Cardiac fibroblast (primary cell): ENCODE data around the gene RHEB.

ENCODE experiments used
- DNase-seq, 2 donors: peaks; one replicate each; pipeline versions ENCODE4 v3.0.0 to v3.0.0-alpha.2; 2010; ENCODE audit warnings: low read depth in 2 of 2
- H3K4me3 ChIP-seq, 2 donors: replicated peaks in 1 of 2; 1 replicate in 1 of 2; 2 replicates in 1 of 2; pipeline ENCODE4 v1.5.1; 2011; ENCODE audit warnings: low read depth in 2 of 2, low read length in 2 of 2, mild to moderate bottlenecking in 2 of 2, moderate library complexity in 1 of 2
- TF ChIP-seq, protein P1 (sequence below): IDR thresholded peaks from one replicate; pipeline ENCODE4 v1.5.1; 2011; ENCODE audit warnings: low read depth, mild to moderate bottlenecking, low read length, inconsistent platforms

The RHEB gene

DNA sequence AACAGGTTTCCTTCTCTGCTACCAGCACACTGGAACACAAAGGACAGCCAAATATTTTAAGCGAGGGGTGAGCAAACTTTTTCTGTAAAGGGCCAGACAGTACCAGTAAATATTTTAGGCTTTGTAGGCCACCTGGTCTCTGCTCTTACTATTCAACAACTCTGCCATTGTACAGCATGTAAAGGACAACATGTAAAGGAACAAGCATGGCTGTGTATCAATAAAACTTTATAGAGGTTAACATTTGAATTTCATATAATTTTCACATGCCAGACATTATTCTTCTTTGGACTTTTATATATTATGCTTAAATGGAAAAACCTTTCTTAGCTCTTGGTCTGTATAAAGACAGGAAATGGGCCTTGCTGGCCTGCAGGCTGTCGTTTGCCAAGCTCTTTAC lies 30.2 kb downstream of the RHEB start:
- TF ChIP-seq, protein P1, sequence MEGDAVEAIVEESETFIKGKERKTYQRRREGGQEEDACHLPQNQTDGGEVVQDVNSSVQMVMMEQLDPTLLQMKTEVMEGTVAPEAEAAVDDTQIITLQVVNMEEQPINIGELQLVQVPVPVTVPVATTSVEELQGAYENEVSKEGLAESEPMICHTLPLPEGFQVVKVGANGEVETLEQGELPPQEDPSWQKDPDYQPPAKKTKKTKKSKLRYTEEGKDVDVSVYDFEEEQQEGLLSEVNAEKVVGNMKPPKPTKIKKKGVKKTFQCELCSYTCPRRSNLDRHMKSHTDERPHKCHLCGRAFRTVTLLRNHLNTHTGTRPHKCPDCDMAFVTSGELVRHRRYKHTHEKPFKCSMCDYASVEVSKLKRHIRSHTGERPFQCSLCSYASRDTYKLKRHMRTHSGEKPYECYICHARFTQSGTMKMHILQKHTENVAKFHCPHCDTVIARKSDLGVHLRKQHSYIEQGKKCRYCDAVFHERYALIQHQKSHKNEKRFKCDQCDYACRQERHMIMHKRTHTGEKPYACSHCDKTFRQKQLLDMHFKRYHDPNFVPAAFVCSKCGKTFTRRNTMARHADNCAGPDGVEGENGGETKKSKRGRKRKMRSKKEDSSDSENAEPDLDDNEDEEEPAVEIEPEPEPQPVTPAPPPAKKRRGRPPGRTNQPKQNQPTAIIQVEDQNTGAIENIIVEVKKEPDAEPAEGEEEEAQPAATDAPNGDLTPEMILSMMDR, result no peak
- DNase-seq, result no peak

DNA sequence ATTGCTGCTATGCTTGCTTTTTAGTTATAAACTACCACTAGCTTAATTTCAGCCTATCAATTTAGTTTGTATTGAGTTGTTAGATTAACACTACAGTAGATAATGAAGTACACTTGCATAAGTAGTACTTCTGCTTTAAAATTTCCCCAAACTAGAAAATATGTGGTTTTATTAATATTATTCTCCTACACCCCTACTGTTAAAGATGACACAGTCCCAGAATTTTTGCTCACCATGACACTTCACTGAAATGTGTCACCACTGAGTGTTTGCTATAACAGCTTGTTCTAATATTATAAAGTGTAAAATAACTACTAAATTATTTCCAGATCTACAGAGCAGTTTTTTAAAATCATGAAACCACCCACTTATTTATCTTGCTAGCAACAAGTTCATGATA lies 31.6 kb downstream of the RHEB start:
- TF ChIP-seq, protein P1, result no peak

More for the DNA sequence above, 30.2 kb downstream of the RHEB start:
- no peak overlapping the region for H3K4me3 ChIP-seq

DNA sequence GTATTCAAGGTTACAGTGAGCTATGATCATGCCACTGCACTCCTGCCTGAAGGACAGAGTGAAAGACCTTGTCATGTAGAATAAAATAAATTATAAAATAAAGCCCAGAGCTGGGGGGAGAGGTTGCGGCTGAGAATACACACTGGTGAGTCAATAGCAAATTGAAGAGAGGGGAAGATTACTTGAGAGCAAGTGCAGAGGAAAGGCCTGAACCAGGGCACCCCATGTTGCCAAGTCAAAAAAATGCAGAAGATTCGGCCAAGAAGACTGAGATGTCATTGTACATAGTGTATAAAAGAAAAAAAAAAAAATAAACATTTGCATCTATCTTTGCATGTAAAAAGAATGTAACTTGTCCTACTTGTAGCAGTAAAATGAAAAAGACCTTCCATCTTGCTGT lies 32.5 kb downstream of the RHEB start:
- no peak for DNase-seq
- H3K4me3 ChIP-seq, result no peak overlapping the region
- TF ChIP-seq, protein P1, result no peak

More for the DNA sequence above, 31.6 kb downstream of the RHEB start:
- H3K4me3 ChIP-seq, result no peak overlapping the region
- DNase-seq, result no peak

DNA sequence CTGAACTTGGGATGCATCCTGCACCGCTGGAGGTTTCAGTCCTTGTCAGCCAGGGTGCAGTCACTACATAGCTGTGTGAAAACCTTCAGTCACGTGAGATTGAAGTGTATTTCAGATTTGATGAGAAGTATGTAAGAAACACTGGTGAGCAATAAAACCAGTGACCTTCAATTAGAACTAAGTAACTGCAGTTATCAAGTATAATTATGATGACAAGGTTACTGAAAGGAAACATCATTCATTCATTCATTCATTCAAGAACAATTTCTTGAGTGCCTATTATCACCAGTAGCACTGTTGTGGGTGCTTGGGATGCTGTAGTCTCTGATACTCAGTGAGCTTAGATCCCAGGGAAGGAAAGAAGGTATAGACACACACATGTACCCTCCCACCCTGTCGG lies 33.6 kb downstream of the RHEB start:
- TF ChIP-seq, protein P1, result no peak
- DNase-seq, result no peak

DNA sequence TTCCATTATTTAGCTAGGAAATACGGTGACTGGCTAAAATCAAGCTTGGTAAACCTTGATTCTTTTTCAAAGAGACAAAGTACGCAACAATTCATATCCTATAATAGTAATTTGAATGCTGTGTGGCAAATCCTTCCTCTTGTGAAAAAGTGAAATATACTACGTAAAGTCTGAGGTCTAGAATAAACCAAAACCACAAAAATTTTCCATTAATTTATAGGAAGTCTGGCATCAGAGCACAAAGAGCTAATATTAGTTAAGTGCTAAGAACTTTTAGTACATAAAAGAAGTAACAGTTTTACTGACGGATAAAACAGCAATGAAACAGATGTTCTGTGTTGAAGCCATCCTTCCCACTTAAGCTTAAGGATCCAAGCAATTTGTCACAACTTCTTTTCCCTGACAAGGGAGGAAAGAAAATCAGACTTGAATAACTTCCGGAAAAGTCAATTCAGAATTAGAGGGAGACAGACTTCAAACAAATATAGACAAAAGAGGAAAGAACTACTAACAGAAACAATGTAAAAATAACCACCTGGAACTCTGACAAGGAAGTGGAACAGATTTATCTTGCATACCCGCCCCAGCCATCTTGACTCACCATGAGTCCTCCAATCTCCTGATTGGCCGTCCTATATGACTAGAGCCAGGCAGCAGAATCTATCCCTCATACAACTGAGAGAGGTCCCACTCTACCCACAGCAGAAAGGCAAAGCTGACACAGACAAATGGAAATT lies 34.6 kb downstream of the RHEB start:
- no peak overlapping the region for H3K4me3 ChIP-seq
- peak; percentile 70 to 87 for DNase-seq
- TF ChIP-seq, protein P1, result no peak

More for the DNA sequence above, 33.6 kb downstream of the RHEB start:
- H3K4me3 ChIP-seq, result no peak overlapping the region

DNA sequence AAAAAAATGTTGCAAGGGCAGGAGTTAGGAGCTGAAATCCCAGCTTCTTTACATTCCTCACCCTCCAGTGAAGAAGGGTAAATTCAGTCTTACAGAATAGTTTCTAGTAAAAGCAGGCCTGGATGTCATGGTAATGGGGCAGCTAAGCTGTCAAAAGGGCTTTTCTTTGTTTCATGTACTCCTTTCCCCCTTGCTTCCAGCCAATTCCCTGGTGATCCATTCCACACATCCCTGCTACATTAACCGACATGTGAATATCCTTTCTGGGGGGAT lies 36.0 kb downstream of the RHEB start:
- H3K4me3 ChIP-seq, result no peak overlapping the region
- no peak for DNase-seq
- TF ChIP-seq, protein P1, result no peak
